Measurements from ENCODE around the gene FAM222B.

The FAM222B gene

GRCh38 chr17:28765038-28765437, 77.6 kb downstream of the FAM222B start:
- no peak for DNase-seq

GRCh38 chr17:28763804-28764266, 78.8 kb downstream of the FAM222B start:
- peak; percentile 45 for DNase-seq

GRCh38 chr17:28763137-28763799, 79.3 kb downstream of the FAM222B start:
- no peak for DNase-seq

GRCh38 chr17:28760601-28761562, 81.7 kb downstream of the FAM222B start:
- no peak for DNase-seq

GRCh38 chr17:28759256-28759865, 83.2 kb downstream of the FAM222B start:
- no peak for DNase-seq

- DNase-seq = no peak
These were observed 84.0 kb downstream of the FAM222B start for GRCh38 chr17:28758411-28759121.

- DNase-seq = no peak
These were observed 86.4 kb downstream of the FAM222B start for GRCh38 chr17:28756049-28756804.

- DNase-seq = no peak
These were observed 87.1 kb downstream of the FAM222B start for GRCh38 chr17:28755486-28755885.

- no peak for DNase-seq
These were observed 90.8 kb downstream of the FAM222B start for GRCh38 chr17:28751600-28752366.

- peak; percentile 71 for DNase-seq
These were observed 92.2 kb downstream of the FAM222B start for GRCh38 chr17:28750178-28751047.

GRCh38 chr17:28749516-28750177, 92.9 kb downstream of the FAM222B start:
- DNase-seq = no peak

- DNase-seq = no peak
These were observed 93.6 kb downstream of the FAM222B start for GRCh38 chr17:28748852-28749515.

- no peak for DNase-seq
These were observed 94.5 kb downstream of the FAM222B start for GRCh38 chr17:28747801-28748750.

GRCh38 chr17:28747051-28747691, 95.4 kb downstream of the FAM222B start:
- DNase-seq = no peak

GRCh38 chr17:28746611-28747050, 96.0 kb downstream of the FAM222B start:
- peak; percentile 15 for DNase-seq

GRCh38 chr17:28745786-28746411, 96.7 kb downstream of the FAM222B start:
- no peak for DNase-seq
